K562 (cell line): ENCODE measurements around the gene ICA1. TPM values are rescaled to one million over a fixed set of nuclear protein-coding genes. Genes with fewer than 3 reads are reported as not detected.
A peak's percentile ranks its signal among the peaks of the same experiment; 100 is the strongest.

Experiments
- ATAC-seq: fragments of 200-7000 bp; cut with Tn5 transposase; 3 replicates; pipeline ENCODE4 v1.9.1; 2020; ENCODE audit warnings: moderate library complexity
- BruUV-seq: library from RNA; stranded (reverse); fragments of 400-500 nt; replicated peaks from 2 replicates; lab custom pipeline; 2021; lab: Mats Ljungman, UMichigan
- CTCF ChIA-PET: fragments of 300-600 bp; formaldehyde crosslinking; extraction: SDS; loops from one replicate; lab custom pipeline; 2021; ENCODE audit warnings: low intra/inter-chr PET ratio; lab: Yijun Ruan, JAX
- POLR2A ChIA-PET: fragments of 300-600, 350-650 bp; sonication (Branson Sonifier 250); formaldehyde crosslinking; extraction: SDS; loops from one replicate; lab custom pipeline; 2021; ENCODE audit warnings: antibody characterized with exemption, inconsistent platforms; lab: Yijun Ruan, JAX
- DNase-seq, 4 experiments: peaks; one replicate each; pipeline versions ENCODE4 v3.0.0 to v3.0.0-alpha.2; 2011 to 2018; ENCODE audit warnings: low spot score in 3 of 4, mixed read lengths in 3 of 4; ENCODE audit errors: extremely low read depth in 1 of 4
- FAIRE-seq: peaks from 2 replicates; lab custom pipeline; 2011; peaks lifted over from hg19 to GRCh38; lab: Jason Lieb, UNC
- H2AFZ ChIP-seq: 2 replicates; pipeline ENCODE4 v1.6.0; 2011; ENCODE audit warnings: low read depth, low read length, control low read depth, inconsistent platforms
- H3K27ac ChIP-seq: fragments of 200-600 bp; 3 replicates; pipeline ENCODE4 v1.8.0; 2011; ENCODE audit warnings: low read depth, mild to moderate bottlenecking, control low read depth, inconsistent platforms, low read length, moderate library complexity, mixed read lengths; ENCODE audit errors: extremely low read depth
- H3K27me3 ChIP-seq, 2 experiments: fragments of 300-600 bp in 1 of 2; 2 replicates in 1 of 2; 3 replicates in 1 of 2; pipeline versions ENCODE4 v1.6.0 to v1.8.0; 2011; ENCODE audit warnings: inconsistent platforms in 2 of 2, low read length in 2 of 2, mild to moderate bottlenecking in 1 of 2, mixed read lengths in 1 of 2, moderate library complexity in 1 of 2; ENCODE audit not compliant: control insufficient read depth in 2 of 2, insufficient read depth in 2 of 2
- H3K36me3 ChIP-seq: fragments of 300-600 bp; 3 replicates; pipeline ENCODE4 v1.8.0; 2011; ENCODE audit warnings: mild to moderate bottlenecking, low read length, inconsistent platforms; ENCODE audit not compliant: control insufficient read depth, insufficient read depth
- H3K4me1 ChIP-seq, 2 experiments: fragments of 200-600 bp in 1 of 2; replicated peaks in 1 of 2; 2 replicates in 1 of 2; 3 replicates in 1 of 2; pipeline versions ENCODE4 v1.5.1 to v1.8.0; 2011; ENCODE audit warnings: inconsistent platforms in 2 of 2, low read length in 2 of 2, mild to moderate bottlenecking in 1 of 2, mixed read lengths in 1 of 2, moderate library complexity in 1 of 2; ENCODE audit not compliant: control insufficient read depth in 2 of 2, insufficient read depth in 2 of 2
- H3K4me2 ChIP-seq: 2 replicates; pipeline ENCODE4 v1.6.1; 2011; ENCODE audit warnings: low read length, control low read depth, inconsistent platforms, mixed read lengths; ENCODE audit not compliant: insufficient read depth
- H3K4me3 ChIP-seq: fragments of 200-600 bp; sonication (generic), shearing (Covaris generic); 2 replicates; pipeline ENCODE4 v1.5.1; 2016; ENCODE audit warnings: control low read depth, inconsistent platforms
- H3K79me2 ChIP-seq: fragments of 200-600 bp; 3 replicates; pipeline ENCODE4 v1.8.0; 2011; ENCODE audit warnings: low read length, inconsistent platforms; ENCODE audit not compliant: control insufficient read depth, insufficient read depth
- H3K9ac ChIP-seq, 2 experiments: 2 replicates each; pipeline versions ENCODE4 v1.6.0 to v1.6.1; 2011; ENCODE audit warnings: low read depth in 2 of 2, low read length in 2 of 2, control low read depth in 1 of 2, inconsistent platforms in 1 of 2, mild to moderate bottlenecking in 1 of 2, mixed read lengths in 1 of 2; ENCODE audit not compliant: insufficient read depth in 1 of 2
- H3K9me1 ChIP-seq: one replicate; pipeline ENCODE4 v1.6.0; 2011; ENCODE audit warnings: inconsistent platforms, mild to moderate bottlenecking, low read length, moderate library complexity; ENCODE audit not compliant: control insufficient read depth, insufficient read depth
- H3K9me3 ChIP-seq: replicated peaks from 2 replicates; pipeline ENCODE4 v1.5.1; 2011; ENCODE audit warnings: low read depth, low read length, inconsistent platforms; ENCODE audit not compliant: control insufficient read depth, insufficient read depth
- H4K20me1 ChIP-seq: replicated peaks from 2 replicates; pipeline ENCODE4 v1.6.1; 2011; ENCODE audit warnings: low read length, inconsistent platforms, mixed read lengths; ENCODE audit not compliant: control insufficient read depth, insufficient read depth
- BRD4 ChIP-seq: fragments of 200-600 bp; sonication (generic); IDR thresholded peaks from 2 replicates; pipeline ENCODE4 v1.6.1; 2017; ENCODE audit warnings: inconsistent platforms
- BRF1 ChIP-seq: IDR thresholded peaks from 3 replicates; pipeline ENCODE4 v1.6.1; 2011; ENCODE audit warnings: borderline replicate concordance, mild to moderate bottlenecking; ENCODE audit not compliant: insufficient read length; ENCODE audit errors: extremely low read depth
- C11orf30 ChIP-seq: fragments of 450-650 bp; IDR thresholded peaks from 2 replicates; pipeline ENCODE4 v1.6.1; 2016; ENCODE audit warnings: low read depth, mild to moderate bottlenecking
- CBX8 ChIP-seq: fragments of 200-600 bp; sonication (generic); IDR thresholded peaks from 2 replicates; pipeline ENCODE4 v1.6.1; 2012; ENCODE audit warnings: borderline replicate concordance, mixed run types, low read depth, mild to moderate bottlenecking, moderate library complexity, mixed read lengths, low read length, control low read depth, inconsistent platforms; ENCODE audit not compliant: poor library complexity, severe bottlenecking; ENCODE audit errors: extremely low read depth
- COPS2 ChIP-seq: fragments of 450-650 bp; conservative IDR thresholded peaks from 2 replicates; pipeline ENCODE4 v1.6.1; 2016; ENCODE audit warnings: mild to moderate bottlenecking, moderate library complexity
- HNRNPK ChIP-seq: fragments of 200-400 bp; formaldehyde crosslinking; IDR thresholded peaks from one replicate; pipeline ENCODE4 v1.6.1; 2018; ENCODE audit warnings: mild to moderate bottlenecking, low read depth, low read length; ENCODE audit not compliant: poor library complexity, severe bottlenecking
- NFXL1 ChIP-seq: fragments of 450-650 bp; formaldehyde crosslinking; IDR thresholded peaks from 2 replicates; pipeline ENCODE4 v1.4.0; 2021; ENCODE audit warnings: mild to moderate bottlenecking
- PCBP1 ChIP-seq: fragments of 200-400 bp; formaldehyde crosslinking; IDR thresholded peaks from 2 replicates; pipeline ENCODE4 v1.6.1; 2018; ENCODE audit warnings: mild to moderate bottlenecking, low read depth, low read length; ENCODE audit not compliant: poor library complexity, severe bottlenecking
- PML ChIP-seq: IDR thresholded peaks from 2 replicates; pipeline ENCODE4 v1.6.1; 2012; ENCODE audit warnings: low read length, inconsistent platforms
- RUNX1 ChIP-seq: sonication (generic); IDR thresholded peaks from 2 replicates; pipeline ENCODE4 v1.6.1; 2016; ENCODE audit warnings: antibody characterized with exemption, low read depth
- SAFB2 ChIP-seq: fragments of 200-400 bp; formaldehyde crosslinking; IDR thresholded peaks from 2 replicates; pipeline ENCODE4 v1.6.1; 2018; ENCODE audit warnings: borderline replicate concordance, low read length, low read depth, moderate library complexity; ENCODE audit not compliant: severe bottlenecking
- SMARCA5 ChIP-seq: fragments of 450-650 bp; IDR thresholded peaks from 2 replicates; pipeline ENCODE4 v1.6.1; 2016
- SPI1 ChIP-seq: IDR thresholded peaks from 2 replicates; pipeline ENCODE4 v1.6.1; 2011; ENCODE audit warnings: low read depth, low read length, control low read depth, borderline replicate concordance
- TAL1 ChIP-seq: fragments of 450-650 bp; IDR thresholded peaks from 2 replicates; pipeline ENCODE4 v1.6.1; 2016; ENCODE audit warnings: mild to moderate bottlenecking
- TOE1 ChIP-seq, 2 experiments: fragments of 450-650 bp in 1 of 2; sonication (generic) in 1 of 2; formaldehyde crosslinking in 1 of 2; IDR thresholded peaks; 2 replicates each; pipeline versions ENCODE4 v1.7.1 to v1.8.0; 2016 to 2022; ENCODE audit warnings: borderline replicate concordance in 2 of 2, mild to moderate bottlenecking in 2 of 2, antibody characterized with exemption in 1 of 2, inconsistent platforms in 1 of 2, low read depth in 1 of 2, missing genetic modification reagents in 1 of 2, moderate library complexity in 1 of 2
- ZNF316 ChIP-seq: fragments of 450-650 bp; IDR thresholded peaks from 2 replicates; pipeline ENCODE4 v1.6.1; 2016
- ZNF444 ChIP-seq: fragments of 250-450 bp; sonication (Bioruptor Pico); IDR thresholded peaks from 2 replicates; pipeline ENCODE4 v1.4.0; 2020; ENCODE audit warnings: mild to moderate bottlenecking, moderate library complexity
- ZNF57 ChIP-seq: fragments of 450-650 bp; formaldehyde crosslinking; IDR thresholded peaks from 2 replicates; pipeline ENCODE4 v1.4.0; 2020; ENCODE audit warnings: mild to moderate bottlenecking, moderate library complexity
- ZNF644 ChIP-seq: fragments of 200-800 bp; sonication (Bioruptor generic); IDR thresholded peaks from 2 replicates; pipeline ENCODE4 v1.6.1; 2016; ENCODE audit warnings: low read depth, missing genetic modification characterization, missing compliant biosample characterization
- WGBS: fragments of 100-300 bp; shearing (Covaris generic); methylation state at CpG from one replicate; pipeline ENCODE4 v1.1.6; 2016; ENCODE audit warnings: low coverage, mixed read lengths; ENCODE audit not compliant: insufficient coverage; ENCODE audit errors: missing lambda C conversion rate; 5-methylcytosine and 5-hydroxymethylcytosine counted together
- in situ Hi-C: fragments of 300-500 bp; cut with MboI; formaldehyde crosslinking; loops from 4 replicates; pipeline ENCODE4 v1.15.0; 2018; ENCODE audit warnings: inconsistent platforms, mixed read lengths
- intact Hi-C: fragments of 100-400 bp; cut with micrococcal nuclease; formaldehyde crosslinking; loops from 2 replicates; pipeline ENCODE4 v1.14.2; 2022
- polyA plus RNA-seq, 8 experiments: library from polyadenylated mRNA; depleted of rRNA in 4 of 8; stranded (reverse) in 5 of 8; unstranded in 3 of 8; fragments of >200 nt; fragmentation: Nextera tagmentation in 2 of 8; fragmentation: Illumina TruSeq in 1 of 8; extraction: Ambion mirVana in 2 of 8; extraction: Trizol in 1 of 8; gene quantifications; 2 replicates each; pipeline versions ENCODE4 v1.2.1 to v1.2.3, GENCODE V29; 2011 to 2014; ENCODE audit warnings: inconsistent platforms in 1 of 8, missing spikeins in 1 of 8
- total RNA-seq, 7 experiments: library from RNA; depleted of rRNA in 6 of 7; stranded (reverse); fragments of >200 nt in 6 of 7; fragmentation: Illumina TruSeq in 2 of 7; extraction: Trizol in 2 of 7; gene quantifications; 2 replicates each; pipeline versions ENCODE4 v1.2.1 to v1.2.3, GENCODE V29; 2011 to 2021; ENCODE audit warnings: low replicate concordance in 1 of 7
- TF ChIP-seq, protein P1 (sequence below): fragments of 450-650 bp; conservative IDR thresholded peaks from 2 replicates; pipeline ENCODE4 v1.6.1; 2016; ENCODE audit warnings: missing genetic modification characterization, low read depth, mild to moderate bottlenecking, missing compliant biosample characterization, moderate library complexity
- TF ChIP-seq, protein P2 (sequence below): fragments of 450-650 bp; IDR thresholded peaks from 2 replicates; pipeline ENCODE4 v1.6.1; 2018; ENCODE audit warnings: mild to moderate bottlenecking, low read depth; ENCODE audit not compliant: partially characterized antibody

The ICA1 gene
- total and polyA plus RNA-seq, 9 of the 15 experiments (the other 6 are each of a cell fraction or from before 2014, with no cell fraction given), result 7.1 to 22.3 (median 16.4) TPM

DNA sequence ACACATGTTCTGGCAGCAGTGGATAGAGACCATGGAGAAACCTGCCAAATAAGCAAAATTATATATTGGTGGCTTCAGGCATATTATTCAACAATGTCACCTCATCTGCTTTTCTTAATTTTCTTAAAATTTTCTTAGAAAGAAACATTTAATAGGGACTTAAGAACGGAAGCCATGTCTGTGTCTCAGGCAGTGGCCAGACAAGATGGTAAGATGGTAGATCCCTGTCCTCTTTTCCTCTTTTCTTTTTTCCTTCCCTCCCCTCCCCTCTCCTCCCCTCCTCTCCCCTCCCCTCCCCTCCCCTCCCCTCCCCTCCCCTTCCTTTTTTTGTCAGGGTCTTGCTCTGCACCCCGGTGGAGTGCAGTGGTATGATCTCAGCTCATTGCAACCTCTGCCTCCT lies 24.2 kb upstream of the ICA1 start:
- WGBS, result 78% methylated on average over 1 of the region's 2 CpGs
- Histone ChIP-seq H3K9me1 (no peaks in the 10 kb centered on the region), H4K20me1 (no peaks in the 10 kb centered on the region), H3K27ac (no peak overlapping the region), H3K4me1 (no peaks in the 10 kb centered on the region; a peak in 1 of 5 replicates), H2AFZ (no peak overlapping the region), H3K27me3 (no peaks in the 10 kb centered on the region), H3K4me2 (no peak overlapping the region), H3K79me2 (no peaks in the 10 kb centered on the region), H3K9me3 (no peaks in the 10 kb centered on the region), H3K36me3 (no peaks in the 10 kb centered on the region), H3K4me3 (no peak overlapping the region), H3K9ac (no peak overlapping the region)
- intact Hi-C loops, result no loop called here
- BruUV-seq, result no TSS peak
- ChIA-PET POLR2A (no interaction called here), CTCF (no interaction called here)
- DNase-seq, result no peak
- in situ Hi-C loops, result loop anchor here (25.0 kb wide), 1 partner anchor 1324 kb away; no protein-coding TSS in a partner anchor
- TF ChIP-seq COPS2 (no peak), NFXL1 (CRISPR knock-in tag) (no peak), SAFB2 (no peak), ZNF57 (CRISPR knock-in tag) (no peak), ZNF316 (peak; percentile 23; the same call in 1 of the 2 replicates), BRF1 (no peak), TAL1 (no peak), C11orf30 (peak; percentile 6; the same call in 1 of the 2 replicates), TOE1 (IDR thresholded peaks at IDR 0.05; ENCODE audit: borderline replicate concordance) (no peak), TOE1 (CRISPR knock-in tag; IDR thresholded peaks at IDR 0.05; ENCODE audit: borderline replicate concordance, low read depth) (no peak), ZNF444 (CRISPR knock-in tag) (no peak), HNRNPK (peak; percentile 88), SPI1 (no peak), RUNX1 (no peak), BRD4 (no peak), CBX8 (no peak), SMARCA5 (no peak), ZNF644 (tag) (no peak), PML (no peak), PCBP1 (peak; percentile 68)
- TF ChIP-seq, protein P1, sequence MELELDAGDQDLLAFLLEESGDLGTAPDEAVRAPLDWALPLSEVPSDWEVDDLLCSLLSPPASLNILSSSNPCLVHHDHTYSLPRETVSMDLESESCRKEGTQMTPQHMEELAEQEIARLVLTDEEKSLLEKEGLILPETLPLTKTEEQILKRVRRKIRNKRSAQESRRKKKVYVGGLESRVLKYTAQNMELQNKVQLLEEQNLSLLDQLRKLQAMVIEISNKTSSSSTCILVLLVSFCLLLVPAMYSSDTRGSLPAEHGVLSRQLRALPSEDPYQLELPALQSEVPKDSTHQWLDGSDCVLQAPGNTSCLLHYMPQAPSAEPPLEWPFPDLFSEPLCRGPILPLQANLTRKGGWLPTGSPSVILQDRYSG (tag), result no peak
- TF ChIP-seq, protein P2, sequence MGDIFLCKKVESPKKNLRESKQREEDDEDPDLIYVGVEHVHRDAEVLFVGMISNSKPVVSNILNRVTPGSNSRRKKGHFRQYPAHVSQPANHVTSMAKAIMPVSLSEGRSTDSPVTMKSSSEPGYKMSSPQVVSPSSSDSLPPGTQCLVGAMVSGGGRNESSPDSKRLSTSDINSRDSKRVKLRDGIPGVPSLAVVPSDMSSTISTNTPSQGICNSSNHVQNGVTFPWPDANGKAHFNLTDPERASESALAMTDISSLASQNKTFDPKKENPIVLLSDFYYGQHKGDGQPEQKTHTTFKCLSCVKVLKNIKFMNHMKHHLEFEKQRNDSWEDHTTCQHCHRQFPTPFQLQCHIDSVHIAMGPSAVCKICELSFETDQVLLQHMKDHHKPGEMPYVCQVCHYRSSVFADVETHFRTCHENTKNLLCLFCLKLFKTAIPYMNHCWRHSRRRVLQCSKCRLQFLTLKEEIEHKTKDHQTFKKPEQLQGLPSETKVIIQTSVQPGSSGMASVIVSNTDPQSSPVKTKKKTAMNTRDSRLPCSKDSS, result no peak
- ATAC-seq, result no peak
- no peak for FAIRE-seq
